Ascending aorta (tissue), 2 donors: ENCODE data around the gene RNASEH1. TPM values are rescaled to one million over a fixed set of nuclear protein-coding genes. Genes with fewer than 3 reads are reported as not detected.

Source experiments
- DNase-seq, 2 donors: peaks; one replicate each; pipeline ENCODE4 v3.0.0-alpha.2; 2019; ENCODE audit warnings: low spot score in 2 of 2
- H3K27ac ChIP-seq, 2 donors: fragments of 200-600 bp; sonication (generic); one replicate each; pipeline ENCODE4 v1.5.1; 2016 to 2017; ENCODE audit warnings: mild to moderate bottlenecking in 1 of 2
- H3K27me3 ChIP-seq: fragments of 200-600 bp; sonication (generic); one replicate; pipeline ENCODE4 v1.5.1; 2017
- H3K36me3 ChIP-seq, 2 donors: fragments of 200-600 bp; sonication (generic); one replicate each; pipeline ENCODE4 v1.5.1; 2016
- H3K4me1 ChIP-seq, 2 donors: fragments of 200-600 bp; sonication (generic); one replicate each; pipeline ENCODE4 v1.5.1; 2016 to 2017; ENCODE audit warnings: mild to moderate bottlenecking in 1 of 2
- H3K4me3 ChIP-seq, 2 donors: fragments of 200-600 bp; sonication (generic); one replicate each; pipeline ENCODE4 v1.5.1; 2016 to 2017; ENCODE audit warnings: mild to moderate bottlenecking in 1 of 2
- H3K9me3 ChIP-seq, 2 donors: fragments of 200-600 bp; sonication (generic); one replicate each; pipeline ENCODE4 v1.5.1; 2016
- intact Hi-C: fragments of 100-400 bp; cut with DNase I; formaldehyde crosslinking; loops from one replicate; pipeline ENCODE4 v1.15.1; 2023
- total RNA-seq: library from RNA; depleted of rRNA; stranded (reverse); fragments of >200 nt; gene quantifications from one replicate; pipeline ENCODE4 v1.1.0, GENCODE V29; 2016
- TF ChIP-seq, protein P1 (sequence below), 3 experiments: fragments of 200-600 bp in 2 of 3; fragments of 450-650 bp in 1 of 3; sonication (generic) in 2 of 3; IDR thresholded peaks; one replicate each; pipeline ENCODE4 v1.5.1; 2016 to 2019; ENCODE audit warnings: antibody characterized with exemption in 3 of 3, mild to moderate bottlenecking in 1 of 3, moderate library complexity in 1 of 3

RNASEH1 gene
- total RNA-seq, 1 donor from 2014 or later, result 9.3 TPM

DNA sequence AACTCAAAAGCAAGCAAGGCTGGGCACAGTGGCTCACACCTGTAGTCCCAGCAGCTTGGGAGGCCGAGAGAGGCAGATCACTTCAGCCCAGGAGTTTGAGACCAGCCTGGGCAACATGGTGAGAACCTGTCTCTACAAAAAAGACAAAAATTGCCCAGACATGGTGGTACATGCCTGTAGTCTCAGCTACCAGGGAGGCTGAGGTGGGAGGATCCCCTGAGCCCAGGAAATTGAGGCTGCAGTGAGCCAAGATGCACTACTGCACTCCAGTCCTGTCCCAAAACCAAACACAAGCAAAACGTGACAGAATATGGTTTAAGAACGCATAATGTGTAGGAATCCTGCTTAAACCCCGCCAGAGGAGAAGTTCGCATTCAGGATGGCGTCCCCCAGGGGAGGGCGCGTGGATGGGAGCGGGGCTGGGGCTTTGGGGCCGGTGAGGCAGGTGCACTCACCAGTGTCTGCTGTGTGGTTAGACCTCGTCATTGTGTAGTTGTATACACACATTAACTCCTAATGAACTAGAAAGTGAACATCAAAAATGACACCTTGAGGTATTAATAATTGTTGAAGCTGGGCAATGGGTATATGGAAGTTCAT is 42.2 kb upstream of the RNASEH1 start:
- intact Hi-C loops, result no loop called here
- Histone ChIP-seq H3K4me1 (no peaks in the 10 kb centered on the region), H3K27me3 (no peaks in the 10 kb centered on the region), H3K36me3 (no peaks in the 10 kb centered on the region), H3K4me3 (no peak overlapping the region), H3K9me3 (no peaks in the 10 kb centered on the region), H3K27ac (no peak overlapping the region)
- DNase-seq, result no peak
- TF ChIP-seq, protein P1, sequence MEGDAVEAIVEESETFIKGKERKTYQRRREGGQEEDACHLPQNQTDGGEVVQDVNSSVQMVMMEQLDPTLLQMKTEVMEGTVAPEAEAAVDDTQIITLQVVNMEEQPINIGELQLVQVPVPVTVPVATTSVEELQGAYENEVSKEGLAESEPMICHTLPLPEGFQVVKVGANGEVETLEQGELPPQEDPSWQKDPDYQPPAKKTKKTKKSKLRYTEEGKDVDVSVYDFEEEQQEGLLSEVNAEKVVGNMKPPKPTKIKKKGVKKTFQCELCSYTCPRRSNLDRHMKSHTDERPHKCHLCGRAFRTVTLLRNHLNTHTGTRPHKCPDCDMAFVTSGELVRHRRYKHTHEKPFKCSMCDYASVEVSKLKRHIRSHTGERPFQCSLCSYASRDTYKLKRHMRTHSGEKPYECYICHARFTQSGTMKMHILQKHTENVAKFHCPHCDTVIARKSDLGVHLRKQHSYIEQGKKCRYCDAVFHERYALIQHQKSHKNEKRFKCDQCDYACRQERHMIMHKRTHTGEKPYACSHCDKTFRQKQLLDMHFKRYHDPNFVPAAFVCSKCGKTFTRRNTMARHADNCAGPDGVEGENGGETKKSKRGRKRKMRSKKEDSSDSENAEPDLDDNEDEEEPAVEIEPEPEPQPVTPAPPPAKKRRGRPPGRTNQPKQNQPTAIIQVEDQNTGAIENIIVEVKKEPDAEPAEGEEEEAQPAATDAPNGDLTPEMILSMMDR (IDR thresholded peaks at IDR 0.05), result no peak

DNA sequence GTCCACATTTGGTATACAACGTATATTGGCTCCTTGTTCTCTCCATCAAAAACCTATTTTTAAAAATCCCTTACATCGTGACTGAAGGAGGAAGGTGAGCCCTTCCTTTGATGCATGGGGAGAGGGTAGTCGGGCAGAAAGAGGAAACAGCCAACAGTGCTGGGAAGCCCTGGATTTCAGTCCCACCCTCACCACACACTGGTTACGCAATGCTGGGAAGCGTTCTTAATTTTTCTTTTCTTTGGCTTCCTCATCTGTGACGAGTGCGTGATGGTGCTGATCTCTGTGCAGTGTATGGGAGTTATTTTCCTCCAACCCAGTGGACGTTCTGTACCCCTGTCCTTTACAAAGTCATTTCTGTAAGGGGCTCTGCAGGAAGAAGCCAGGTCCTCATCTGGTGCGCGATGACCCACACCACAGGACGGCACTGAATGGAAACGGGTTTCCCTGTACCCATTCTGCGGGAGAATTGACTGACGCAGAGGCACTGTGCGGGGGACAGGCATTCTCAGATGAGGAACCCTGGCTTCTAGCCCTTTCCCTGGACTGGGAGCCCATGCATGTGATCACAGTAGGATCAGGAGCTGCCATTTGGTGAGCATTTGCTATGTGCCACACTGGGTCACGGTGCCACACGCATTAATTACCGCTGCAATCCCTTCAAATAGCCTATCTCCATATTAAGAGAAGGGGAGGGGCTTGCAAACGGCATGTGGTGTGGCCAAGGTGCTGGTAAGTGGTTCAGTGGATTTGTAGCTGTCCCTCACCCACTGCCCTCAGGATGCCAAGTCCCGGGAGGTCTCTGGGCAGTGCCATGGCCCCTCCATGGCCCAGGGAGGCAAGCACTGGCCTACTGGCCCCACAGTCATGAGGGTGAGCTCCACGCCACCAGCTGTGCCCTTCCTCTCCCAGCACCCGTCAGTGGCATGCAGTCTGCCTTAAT is 41.0 kb upstream of the RNASEH1 start:
- Histone ChIP-seq H3K4me3 (no peak overlapping the region), H3K4me1 (no peaks in the 10 kb centered on the region), H3K27me3 (no peaks in the 10 kb centered on the region), H3K36me3 (no peaks in the 10 kb centered on the region), H3K9me3 (no peaks in the 10 kb centered on the region), H3K27ac (no peak overlapping the region)
- intact Hi-C loops, result no loop called here
- DNase-seq, result no peak
- TF ChIP-seq, protein P1 (IDR thresholded peaks at IDR 0.05), result no peak

DNA sequence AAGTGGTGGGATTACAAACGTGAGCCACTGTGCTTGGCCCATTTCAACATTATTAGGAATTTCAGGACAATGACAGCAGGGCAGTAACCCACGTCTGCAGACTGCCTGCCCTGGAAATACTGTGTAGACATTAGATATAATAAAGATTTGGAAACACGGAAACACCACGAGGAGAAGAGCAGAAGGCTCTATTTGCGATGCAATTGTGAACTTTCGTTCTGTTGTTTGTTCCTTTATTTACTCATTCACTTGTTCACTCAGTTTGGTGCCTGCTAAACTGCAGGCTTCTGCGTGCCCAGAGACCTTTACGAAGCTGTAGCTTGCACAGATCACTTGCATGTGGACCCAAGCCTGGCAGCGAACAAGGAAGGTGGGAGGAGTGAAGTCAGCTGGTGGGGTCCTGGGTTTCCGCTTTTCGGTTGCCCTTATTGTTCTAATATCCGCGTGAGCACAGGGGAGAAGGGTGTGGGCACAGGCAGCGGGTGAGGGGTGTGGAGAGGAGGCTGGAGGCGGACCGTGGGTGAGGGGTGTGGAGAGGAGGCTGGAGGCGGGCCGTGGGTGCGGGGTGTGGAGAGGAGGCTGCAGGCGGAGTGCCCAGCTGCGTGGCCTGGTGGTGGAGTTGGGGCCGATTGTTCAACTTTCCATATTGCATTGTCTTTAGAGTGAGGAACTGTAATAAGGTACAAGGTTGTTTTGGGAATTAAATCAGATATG is 40.2 kb upstream of the RNASEH1 start:
- Histone ChIP-seq H3K27me3 (no peaks in the 10 kb centered on the region), H3K4me1 (no peaks in the 10 kb centered on the region), H3K27ac (no peak overlapping the region), H3K36me3 (no peaks in the 10 kb centered on the region), H3K9me3 (no peaks in the 10 kb centered on the region), H3K4me3 (no peak overlapping the region)
- no peak for DNase-seq
- intact Hi-C loops, result no loop called here
- TF ChIP-seq, protein P1 (IDR thresholded peaks at IDR 0.05), result no peak

DNA sequence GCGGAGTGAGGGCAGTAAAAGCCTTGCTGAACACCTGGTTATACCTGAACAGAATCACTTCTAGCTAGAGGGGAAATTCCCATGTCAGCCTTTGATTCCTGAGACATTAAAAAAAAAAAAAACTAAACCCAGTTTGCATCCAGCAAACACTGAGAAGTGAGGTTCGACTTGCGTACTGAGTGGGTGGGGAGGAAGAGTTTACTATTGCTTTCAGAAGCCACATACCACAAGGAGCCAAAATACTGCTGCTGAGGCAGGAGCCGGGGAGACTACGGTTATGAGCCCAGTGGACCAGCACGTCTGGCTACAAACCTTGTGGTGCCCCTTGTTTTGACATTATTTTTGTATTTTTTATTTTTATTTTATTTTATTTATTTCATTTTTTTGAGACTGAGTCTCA is 39.4 kb upstream of the RNASEH1 start:
- TF ChIP-seq, protein P1 (IDR thresholded peaks at IDR 0.05), result no peak
- H3K27ac ChIP-seq, result no peak overlapping the region
- intact Hi-C loops, result no loop called here
- H3K27me3 ChIP-seq, result no peaks in the 10 kb centered on the region
- no peaks in the 10 kb centered on the region for H3K9me3 ChIP-seq
- DNase-seq, result no peak
- no peak overlapping the region for H3K4me3 ChIP-seq
- no peaks in the 10 kb centered on the region for H3K4me1 ChIP-seq
- H3K36me3 ChIP-seq, result no peaks in the 10 kb centered on the region

DNA sequence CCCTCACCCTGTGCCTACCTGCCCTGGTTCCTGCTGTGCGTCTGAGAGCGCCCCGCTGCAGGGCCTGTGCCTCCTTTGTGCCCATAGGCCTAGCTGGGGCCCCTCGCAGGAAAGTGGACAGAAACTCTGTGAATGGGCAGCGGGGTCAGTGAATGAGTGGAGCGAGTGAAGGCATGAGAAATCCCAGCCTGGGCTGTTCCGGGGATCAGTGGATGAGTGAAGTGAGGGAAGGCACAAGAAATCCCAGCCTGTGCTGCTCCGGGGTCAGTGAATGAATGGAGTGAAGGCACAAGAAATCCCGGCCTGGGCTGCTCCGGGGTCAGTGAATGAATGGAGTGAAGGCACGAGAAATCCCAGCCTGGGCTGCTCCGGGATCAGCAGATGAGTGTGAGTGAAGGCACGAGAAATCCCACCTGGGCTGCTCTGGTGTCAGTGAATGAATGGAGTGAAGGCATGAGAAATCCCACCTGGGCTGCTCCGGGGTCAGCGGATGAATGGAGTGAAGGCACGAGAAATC is 38.8 kb upstream of the RNASEH1 start:
- H3K4me1 ChIP-seq, result no peaks in the 10 kb centered on the region
- DNase-seq, result no peak
- intact Hi-C loops, result no loop called here
- no peaks in the 10 kb centered on the region for H3K9me3 ChIP-seq
- H3K4me3 ChIP-seq, result no peak overlapping the region
- TF ChIP-seq, protein P1 (IDR thresholded peaks at IDR 0.05), result no peak
- no peaks in the 10 kb centered on the region for H3K27me3 ChIP-seq
- no peaks in the 10 kb centered on the region for H3K36me3 ChIP-seq
- H3K27ac ChIP-seq, result no peak overlapping the region
